Esophagus muscularis mucosa (tissue), 4 donors: ENCODE measurements around the gene REEP2.

Experiments
- CTCF ChIP-seq, 3 experiments: fragments of 200-600 bp in 2 of 3; fragments of 450-650 bp in 1 of 3; sonication (generic) in 2 of 3; IDR thresholded peaks; one replicate each; pipeline ENCODE4 v1.5.1; 2017 to 2019; ENCODE audit warnings: antibody characterized with exemption in 3 of 3, mild to moderate bottlenecking in 2 of 3, moderate library complexity in 1 of 3
- EP300 ChIP-seq: sonication (generic); formaldehyde crosslinking; IDR thresholded peaks from one replicate; pipeline ENCODE4 v1.6.1; 2017; ENCODE audit warnings: antibody characterized with exemption
- POLR2A ChIP-seq: fragments of 450-650 bp; IDR thresholded peaks from one replicate; pipeline ENCODE4 v1.6.1; 2017; ENCODE audit warnings: antibody characterized with exemption, moderate library complexity, mild to moderate bottlenecking, low read depth
- POLR2AphosphoS5 ChIP-seq, 2 donors: sonication (generic); formaldehyde crosslinking; IDR thresholded peaks; one replicate each; pipeline ENCODE4 v1.6.1; 2017; ENCODE audit warnings: antibody characterized with exemption in 2 of 2

GRCh38 chr5:138471052-138471361 is 32.1 kb downstream of the REEP2 start:
- no peak for TF ChIP-seq CTCF (IDR thresholded peaks at IDR 0.05)
- TF ChIP-seq POLR2A = no peak
- TF ChIP-seq POLR2AphosphoS5 (IDR thresholded peaks at IDR 0.05) = no peak
- TF ChIP-seq EP300 = no peak
